Prostate gland (tissue), 2 donors: ENCODE measurements around the gene DRD3. TPM values are rescaled to one million over a fixed set of nuclear protein-coding genes. Genes with fewer than 3 reads are reported as not detected.

ENCODE experiments used
- DNase-seq: peaks from one replicate; pipeline ENCODE4 v3.0.0-alpha.2; 2019; ENCODE audit warnings: low spot score
- H3K27ac ChIP-seq, 2 donors: fragments of 200-600 bp; sonication (generic); 2 replicates each; pipeline ENCODE4 v1.5.1; 2017 to 2019
- H3K27me3 ChIP-seq: fragments of 200-600 bp; sonication (generic); replicated peaks from 2 replicates; pipeline ENCODE4 v1.5.1; 2019; ENCODE audit not compliant: insufficient read depth
- H3K36me3 ChIP-seq, 2 donors: fragments of 200-600 bp; sonication (generic); 1 replicate in 1 of 2; 2 replicates in 1 of 2; pipeline versions ENCODE4 v1.5.1 to v1.8.1; 2017 to 2019
- H3K4me1 ChIP-seq: fragments of 200-600 bp; sonication (generic); replicated peaks from 2 replicates; pipeline ENCODE4 v1.5.1; 2019
- H3K4me3 ChIP-seq, 2 donors: fragments of 200-600 bp; sonication (generic); 2 replicates each; pipeline ENCODE4 v1.5.1; 2017 to 2019
- H3K9me3 ChIP-seq: fragments of 200-600 bp; sonication (generic); 2 replicates; pipeline ENCODE4 v1.5.1; 2017
- POLR2A ChIP-seq: fragments of 450-650 bp; IDR thresholded peaks from one replicate; pipeline ENCODE4 v1.6.1; 2016; ENCODE audit warnings: antibody characterized with exemption, mild to moderate bottlenecking
- POLR2AphosphoS5 ChIP-seq: sonication (generic); formaldehyde crosslinking; IDR thresholded peaks from one replicate; pipeline ENCODE4 v1.6.1; 2017; ENCODE audit warnings: antibody characterized with exemption
- WGBS: methylation state at CpG from one replicate; pipeline ENCODE4 v1.1.5; 2018; 5-methylcytosine and 5-hydroxymethylcytosine counted together
- intact Hi-C: fragments of 100-400 bp; cut with DNase I; formaldehyde crosslinking; loops from one replicate; pipeline ENCODE4 v1.14.2; 2022
- total RNA-seq, 2 donors: library from RNA; depleted of rRNA; stranded (reverse); fragments of >200 nt; gene quantifications; one replicate each; pipeline ENCODE4 v1.1.0, GENCODE V29; 2016
- TF ChIP-seq, protein P1 (sequence below), 4 experiments: fragments of 200-600 bp in 2 of 4; fragments of 450-650 bp in 2 of 4; sonication (generic) in 2 of 4; IDR thresholded peaks; 1 replicate in 3 of 4; 2 replicates in 1 of 4; pipeline ENCODE4 v1.5.1; 2016 to 2019; ENCODE audit warnings: antibody characterized with exemption in 4 of 4, mild to moderate bottlenecking in 2 of 4, moderate library complexity in 2 of 4

The DRD3 gene
- total RNA-seq, 2 donors from 2014 or later: not detected

DNA sequence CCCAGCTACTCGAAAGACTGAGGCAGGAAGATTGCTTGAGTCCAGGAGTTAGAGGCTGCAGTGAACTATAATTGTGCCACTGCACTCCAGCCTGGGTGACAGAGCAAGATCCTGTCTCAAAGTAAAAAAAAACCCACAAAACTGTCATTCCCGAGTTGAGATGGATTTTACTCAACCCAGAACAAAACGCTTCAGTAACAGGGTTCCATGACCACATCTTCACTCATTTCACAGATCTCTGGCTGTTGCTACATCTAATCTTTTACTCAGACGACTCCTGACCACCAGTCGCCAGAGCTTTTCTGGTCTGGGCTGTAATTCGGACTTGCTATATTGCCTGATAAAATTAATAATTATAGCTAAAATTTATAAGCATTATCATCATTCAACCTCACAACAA is 2.4 kb downstream of the DRD3 start:
- H3K27me3 ChIP-seq: no peaks in the 10 kb centered on the region
- no peak overlapping the region for H3K4me3 ChIP-seq
- no peaks in the 10 kb centered on the region for H3K9me3 ChIP-seq
- intact Hi-C loops: no loop called here
- DNase-seq: no peak
- no peaks in the 10 kb centered on the region for H3K4me1 ChIP-seq
- no peak for TF ChIP-seq POLR2A
- no peak for TF ChIP-seq POLR2AphosphoS5
- TF ChIP-seq, protein P1, sequence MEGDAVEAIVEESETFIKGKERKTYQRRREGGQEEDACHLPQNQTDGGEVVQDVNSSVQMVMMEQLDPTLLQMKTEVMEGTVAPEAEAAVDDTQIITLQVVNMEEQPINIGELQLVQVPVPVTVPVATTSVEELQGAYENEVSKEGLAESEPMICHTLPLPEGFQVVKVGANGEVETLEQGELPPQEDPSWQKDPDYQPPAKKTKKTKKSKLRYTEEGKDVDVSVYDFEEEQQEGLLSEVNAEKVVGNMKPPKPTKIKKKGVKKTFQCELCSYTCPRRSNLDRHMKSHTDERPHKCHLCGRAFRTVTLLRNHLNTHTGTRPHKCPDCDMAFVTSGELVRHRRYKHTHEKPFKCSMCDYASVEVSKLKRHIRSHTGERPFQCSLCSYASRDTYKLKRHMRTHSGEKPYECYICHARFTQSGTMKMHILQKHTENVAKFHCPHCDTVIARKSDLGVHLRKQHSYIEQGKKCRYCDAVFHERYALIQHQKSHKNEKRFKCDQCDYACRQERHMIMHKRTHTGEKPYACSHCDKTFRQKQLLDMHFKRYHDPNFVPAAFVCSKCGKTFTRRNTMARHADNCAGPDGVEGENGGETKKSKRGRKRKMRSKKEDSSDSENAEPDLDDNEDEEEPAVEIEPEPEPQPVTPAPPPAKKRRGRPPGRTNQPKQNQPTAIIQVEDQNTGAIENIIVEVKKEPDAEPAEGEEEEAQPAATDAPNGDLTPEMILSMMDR (IDR thresholded peaks at IDR 0.05): no peak
- H3K36me3 ChIP-seq: no peaks in the 10 kb centered on the region
- 83% methylated on average over 6 of the region's 6 CpGs for WGBS
- no peak overlapping the region for H3K27ac ChIP-seq

DNA sequence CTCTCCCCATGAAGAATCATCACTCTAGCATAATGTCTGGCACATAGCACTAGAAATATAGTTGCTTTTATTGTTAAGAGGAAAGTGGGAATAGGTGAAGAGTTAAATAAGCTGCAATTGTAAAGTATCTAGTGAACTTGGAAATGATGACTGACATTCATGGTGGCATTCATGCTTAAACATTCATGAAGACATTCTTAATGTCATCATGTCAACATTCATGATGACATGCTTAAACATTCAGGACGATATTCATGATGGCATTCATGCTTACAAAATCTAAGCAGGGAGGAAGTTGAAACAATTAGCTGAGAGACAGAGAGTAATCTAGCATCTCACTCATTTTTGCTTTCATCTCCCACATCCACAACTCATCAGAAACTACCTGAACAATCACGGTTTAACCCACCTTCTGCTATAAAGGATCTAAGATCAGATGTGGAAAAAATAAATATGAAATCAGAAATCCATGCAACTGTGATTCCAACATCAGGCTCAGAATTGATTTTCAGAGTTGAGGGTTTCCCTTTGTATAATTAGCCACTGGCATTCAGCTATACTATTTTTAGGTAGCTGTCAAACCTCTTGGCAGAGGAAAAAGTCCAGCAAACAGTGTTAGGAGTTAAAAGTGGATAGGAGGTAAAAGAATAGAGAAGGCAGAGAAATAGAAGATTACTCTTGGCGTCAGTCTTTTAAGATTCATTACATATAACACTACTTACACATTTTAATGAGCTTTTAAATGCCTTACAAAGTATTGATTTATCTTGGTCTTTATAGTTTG is 3.5 kb downstream of the DRD3 start:
- 49% methylated on average over 3 of the region's 3 CpGs for WGBS
- intact Hi-C loops: no loop called here
- Histone ChIP-seq H3K4me1 (no peaks in the 10 kb centered on the region), H3K36me3 (no peaks in the 10 kb centered on the region), H3K27ac (no peak overlapping the region), H3K9me3 (no peaks in the 10 kb centered on the region), H3K27me3 (no peaks in the 10 kb centered on the region), H3K4me3 (no peak overlapping the region)
- DNase-seq: no peak
- TF ChIP-seq, protein P1 (IDR thresholded peaks at IDR 0.05): no peak
- TF ChIP-seq POLR2A (no peak), POLR2AphosphoS5 (no peak)

DNA sequence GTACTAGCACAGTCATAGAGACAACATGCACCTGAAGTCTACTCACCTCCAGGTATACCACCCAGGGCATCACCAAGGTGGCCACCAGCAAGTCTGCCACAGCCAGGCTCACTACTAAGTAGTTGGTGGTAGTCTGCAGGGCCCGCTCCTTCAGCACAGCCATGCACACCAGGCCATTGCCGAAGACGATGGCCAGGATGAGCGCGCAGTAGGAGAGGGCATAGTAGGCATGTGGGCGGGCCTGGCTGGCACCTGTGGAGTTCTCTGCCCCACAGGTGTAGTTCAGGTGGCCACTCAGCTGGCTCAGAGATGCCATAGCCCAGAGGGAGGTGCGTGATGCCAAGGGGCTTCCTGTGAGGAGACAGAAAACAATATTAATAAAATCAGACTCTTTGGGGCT is 7.2 kb downstream of the DRD3 start:
- TF ChIP-seq, protein P1 (IDR thresholded peaks at IDR 0.05): no peak
- no peak overlapping the region for H3K27ac ChIP-seq
- no peaks in the 10 kb centered on the region for H3K27me3 ChIP-seq
- WGBS: 90% methylated on average over 7 of the region's 7 CpGs
- H3K36me3 ChIP-seq: no peaks in the 10 kb centered on the region
- no peaks in the 10 kb centered on the region for H3K9me3 ChIP-seq
- H3K4me3 ChIP-seq: no peak overlapping the region
- DNase-seq: no peak
- no peaks in the 10 kb centered on the region for H3K4me1 ChIP-seq
- intact Hi-C loops: no loop called here

DNA sequence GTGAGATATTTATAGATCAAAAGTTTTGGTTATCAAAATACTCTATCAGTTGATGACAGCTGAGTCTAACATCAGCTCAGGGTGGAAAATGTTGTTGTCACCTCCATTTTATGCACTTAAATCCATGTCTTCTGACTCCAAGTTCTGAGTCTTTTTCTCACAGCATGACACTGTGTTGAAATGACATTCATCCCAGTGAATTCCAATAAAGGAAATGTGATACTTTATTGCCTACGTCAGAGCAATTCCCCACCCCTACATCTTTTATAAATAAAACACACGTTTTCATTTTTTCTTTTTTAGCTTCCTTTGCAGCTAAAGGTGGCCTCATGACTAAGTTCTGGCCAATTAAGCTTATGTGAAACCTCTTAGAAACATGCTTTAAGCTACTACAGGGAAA is 10.7 kb downstream of the DRD3 start:
- intact Hi-C loops: no loop called here
- no peak overlapping the region for H3K27ac ChIP-seq
- no peaks in the 10 kb centered on the region for H3K9me3 ChIP-seq
- no peaks in the 10 kb centered on the region for H3K36me3 ChIP-seq
- no peaks in the 10 kb centered on the region for H3K4me1 ChIP-seq
- DNase-seq: no peak
- TF ChIP-seq POLR2AphosphoS5: no peak
- TF ChIP-seq POLR2A: no peak
- TF ChIP-seq, protein P1 (IDR thresholded peaks at IDR 0.05): no peak
- no peaks in the 10 kb centered on the region for H3K27me3 ChIP-seq
- H3K4me3 ChIP-seq: no peak overlapping the region
- 17% methylated on average over 2 of the region's 2 CpGs for WGBS

DNA sequence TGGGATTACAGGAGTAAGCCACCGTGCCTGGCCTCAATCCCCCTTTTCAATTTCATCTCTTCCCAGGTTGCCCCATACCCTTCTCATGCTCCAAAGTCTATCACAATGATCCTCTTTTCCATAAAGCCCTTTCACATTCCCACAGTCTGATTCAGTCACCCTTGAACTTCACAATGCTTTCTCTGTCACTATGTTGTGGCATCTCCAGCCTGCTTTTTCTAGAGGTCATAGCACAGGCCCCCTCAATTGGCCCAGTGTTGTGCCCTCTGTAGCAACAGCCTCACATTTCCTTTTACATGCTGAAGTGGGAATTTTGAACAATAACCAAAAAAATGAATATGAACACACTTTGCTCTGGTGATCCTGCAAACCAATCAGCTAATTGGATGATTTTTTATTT is 21.5 kb downstream of the DRD3 start:
- Histone ChIP-seq H3K4me1 (no peaks in the 10 kb centered on the region), H3K27ac (no peak overlapping the region), H3K36me3 (no peaks in the 10 kb centered on the region), H3K9me3 (no peaks in the 10 kb centered on the region), H3K4me3 (no peak overlapping the region), H3K27me3 (no peaks in the 10 kb centered on the region)
- no peak for DNase-seq
- intact Hi-C loops: loop anchor here (10.0 kb wide), 2 partner anchors 227 to 1017 kb away; no protein-coding TSS in a partner anchor
- TF ChIP-seq, protein P1 (IDR thresholded peaks at IDR 0.05): no peak
- TF ChIP-seq POLR2AphosphoS5: no peak
- no peak for TF ChIP-seq POLR2A
- WGBS: 100% methylated on average over 1 of the region's 1 CpG
